Cardiac septum (tissue), 1 donor: ENCODE measurements around the gene KANSL1. TPM values are rescaled to one million over a fixed set of nuclear protein-coding genes. Genes with fewer than 3 reads are reported as not detected.

Experiments
- DNase-seq: peaks from one replicate; pipeline ENCODE4 v3.0.0-alpha.2; 2020; ENCODE audit warnings: low spot score
- intact Hi-C: fragments of 100-400 bp; cut with DNase I; formaldehyde crosslinking; loops from one replicate; pipeline ENCODE4 v1.14.0; 2022
- total RNA-seq: library from RNA; stranded (reverse); fragmentation: NEBNext Ultra II Directional; extraction: Animal tissue kit (Norgen Biotek cat#: 25700); gene quantifications from one replicate; pipeline ENCODE4 v1.2.1, GENCODE V29; 2021
- donor health status: DM: no; HTN: no; CAD: no.

The KANSL1 gene
- total RNA-seq, 1 donor from 2014 or later = 33.6 TPM

DNA sequence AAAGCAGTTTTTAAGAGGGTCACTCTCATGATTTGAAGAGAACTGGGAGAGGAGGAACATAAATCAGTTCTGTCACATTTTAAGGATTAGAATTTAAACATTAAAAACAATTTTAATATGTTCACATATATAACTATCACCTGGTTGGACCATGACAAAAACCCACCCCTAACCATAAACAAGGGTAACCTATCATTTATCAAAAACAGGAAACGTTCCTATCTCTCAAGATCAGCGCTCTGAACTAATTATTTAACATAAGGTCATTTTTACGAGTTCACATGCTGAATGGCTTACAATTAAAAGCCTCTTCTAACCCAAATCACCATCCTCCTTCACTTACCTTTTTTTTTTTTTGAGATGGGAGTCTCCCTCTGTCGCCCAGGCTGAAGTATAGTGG lies 45.0 kb downstream of the KANSL1 start:
- DNase-seq = no peak
- intact Hi-C loops = no loop called here

DNA sequence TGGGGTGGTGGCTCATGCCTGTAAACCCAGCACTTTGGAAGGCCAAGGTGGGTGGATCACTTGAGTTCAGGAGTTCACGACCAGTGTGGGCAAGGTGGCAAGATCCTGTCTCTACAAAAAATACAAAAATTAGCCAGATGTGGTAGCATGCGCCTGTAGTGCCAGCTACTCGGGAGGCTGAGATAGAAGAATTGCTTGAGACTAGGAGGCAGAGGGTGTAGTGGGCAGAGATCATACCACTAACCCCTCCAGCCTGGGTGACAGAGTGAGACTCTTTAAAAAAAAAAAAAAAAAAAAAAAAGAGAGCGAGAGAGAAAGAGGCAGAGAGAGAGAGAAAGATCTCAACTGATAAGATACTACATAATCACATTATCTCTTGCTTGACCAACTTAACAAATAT lies 45.9 kb downstream of the KANSL1 start:
- intact Hi-C loops = no loop called here

DNA sequence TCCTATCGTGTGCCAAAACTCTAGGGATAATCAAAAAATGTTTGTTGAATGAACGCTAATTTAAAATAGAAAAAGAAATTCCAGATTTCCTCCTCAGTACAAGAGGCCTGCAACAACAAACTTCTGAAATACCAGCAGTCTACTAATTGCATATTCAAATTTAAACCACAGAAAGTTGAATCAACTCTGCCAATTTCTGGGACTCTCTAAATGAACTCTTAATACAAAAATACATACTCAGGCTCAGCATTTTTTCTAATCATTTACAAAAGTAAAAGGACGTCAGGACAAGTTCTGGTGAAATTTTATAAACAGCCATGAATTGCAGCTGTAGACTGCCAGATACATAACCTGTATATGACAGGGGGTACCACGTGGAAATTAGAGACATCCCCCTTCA lies 49.0 kb downstream of the KANSL1 start:
- intact Hi-C loops = no loop called here
- no peak for DNase-seq

More for the DNA sequence above, 45.9 kb downstream of the KANSL1 start:
- DNase-seq = no peak

DNA sequence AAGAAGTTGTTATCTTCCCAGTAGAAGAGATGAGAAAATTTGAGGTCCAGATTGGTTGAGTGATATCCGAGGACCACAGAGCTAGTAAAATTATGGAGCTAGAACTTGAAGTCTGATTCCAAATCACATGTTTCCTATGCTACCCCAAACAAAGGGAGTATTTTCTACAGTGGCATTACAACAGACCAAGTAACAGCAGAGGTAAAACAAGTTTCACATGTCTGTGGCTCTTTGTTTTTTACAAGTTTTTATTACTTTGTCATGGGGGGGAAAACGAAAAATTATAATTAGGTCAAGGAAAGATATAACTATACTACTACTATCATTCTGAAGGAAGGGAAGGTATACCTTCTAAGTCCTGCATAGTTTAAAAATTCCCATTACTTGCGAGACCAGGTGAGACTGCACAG lies 49.4 kb downstream of the KANSL1 start:
- intact Hi-C loops = no loop called here
- no peak for DNase-seq

DNA sequence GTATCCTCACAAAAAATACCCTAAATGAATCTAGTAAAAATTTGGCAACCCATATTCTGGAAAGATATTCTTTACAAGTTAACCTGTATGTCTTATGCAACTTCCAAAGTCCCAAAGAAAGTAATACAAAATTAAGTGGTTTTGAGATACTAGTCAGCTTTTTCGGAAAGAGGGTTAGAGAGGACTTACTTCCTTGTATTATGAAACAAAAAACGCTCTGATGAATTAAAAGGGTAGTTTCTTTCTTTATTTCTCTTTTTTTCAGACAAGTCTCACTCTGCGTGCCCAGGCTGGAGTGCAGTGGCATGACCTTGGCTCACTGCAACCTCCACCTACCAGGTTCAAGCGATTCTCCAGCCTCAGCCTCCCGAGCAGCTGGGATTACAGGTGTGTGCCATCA lies 51.6 kb downstream of the KANSL1 start:
- no peak for DNase-seq
- intact Hi-C loops = no loop called here

DNA sequence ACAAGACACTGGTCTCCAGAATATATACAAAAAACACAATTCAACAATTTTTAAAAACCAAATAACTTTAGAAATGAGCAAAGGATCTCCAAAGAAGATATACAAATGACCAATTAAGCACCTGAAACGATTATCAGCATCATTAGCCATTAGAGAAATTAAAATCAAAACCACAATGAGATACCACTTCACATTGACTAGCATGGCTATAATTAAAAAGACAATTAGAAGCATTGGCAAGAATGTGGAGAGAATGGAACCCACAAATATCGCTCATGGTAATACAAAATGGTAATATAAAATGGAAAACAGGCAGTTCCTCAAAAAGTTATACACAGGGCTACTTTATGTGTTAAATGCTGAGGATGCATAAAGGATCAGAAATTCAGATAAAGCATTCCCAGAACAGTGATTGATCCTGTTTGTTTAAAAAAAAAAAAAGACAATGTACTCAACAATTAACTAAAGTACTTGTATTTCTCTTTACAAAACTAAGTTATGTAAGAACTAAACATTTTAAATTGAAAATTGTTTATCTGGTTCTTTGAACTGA lies 52.5 kb downstream of the KANSL1 start:
- intact Hi-C loops = no loop called here
- DNase-seq = no peak

DNA sequence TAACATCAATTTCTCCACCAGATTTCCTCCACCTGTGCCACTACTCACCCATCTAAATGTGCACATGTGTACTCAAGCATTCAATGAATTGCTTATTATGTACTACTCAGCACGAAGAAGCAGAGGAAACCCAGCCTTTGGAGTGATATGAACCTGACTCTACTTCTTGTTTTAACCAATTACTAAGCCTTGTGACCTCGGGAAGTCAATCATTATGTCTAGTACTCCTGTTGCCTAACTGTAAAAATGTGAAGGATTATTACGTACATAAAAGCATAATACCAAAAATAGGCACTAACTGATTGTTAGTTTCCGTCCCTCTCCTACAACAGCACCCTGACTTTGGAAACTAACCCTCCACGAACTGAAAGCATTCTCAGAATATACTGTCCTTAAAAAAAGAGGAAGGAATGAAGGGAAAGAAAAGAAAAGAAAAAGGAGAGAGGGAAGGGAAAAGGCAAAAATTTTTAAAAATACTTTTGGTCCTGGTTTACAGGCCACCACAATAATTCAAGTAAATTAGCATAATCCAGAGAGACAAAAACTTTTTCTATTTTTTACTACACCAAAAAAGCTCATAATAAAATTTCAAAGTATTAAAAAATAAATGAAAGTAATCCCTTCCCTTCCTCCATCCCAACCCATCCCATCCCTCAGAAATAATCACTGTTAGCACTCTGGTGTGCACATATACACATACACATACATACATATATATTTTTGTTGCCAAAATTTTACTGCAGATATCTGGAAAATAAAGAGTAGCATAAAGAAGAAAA lies 53.6 kb downstream of the KANSL1 start:
- intact Hi-C loops = no loop called here

DNA sequence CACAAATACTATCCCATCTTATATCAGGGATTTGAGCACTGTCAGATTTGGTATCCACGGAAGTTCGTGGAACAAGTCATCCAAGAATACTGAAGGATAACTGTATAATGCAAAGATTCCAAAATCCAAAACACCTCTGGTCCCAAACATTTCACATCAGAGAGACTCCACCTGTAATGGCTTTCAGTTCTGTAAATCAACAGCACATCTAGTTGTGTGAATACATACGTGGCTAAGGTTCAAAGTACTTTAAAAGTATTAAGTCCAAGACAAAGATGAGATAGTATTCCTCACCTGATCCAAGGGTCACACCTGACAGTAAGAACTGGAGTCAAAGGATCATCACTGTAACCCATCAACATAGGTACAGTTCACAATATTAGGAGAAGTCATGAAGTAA lies 54.8 kb downstream of the KANSL1 start:
- no peak for DNase-seq
- intact Hi-C loops = no loop called here

More for the DNA sequence above, 53.6 kb downstream of the KANSL1 start:
- no peak for DNase-seq

DNA sequence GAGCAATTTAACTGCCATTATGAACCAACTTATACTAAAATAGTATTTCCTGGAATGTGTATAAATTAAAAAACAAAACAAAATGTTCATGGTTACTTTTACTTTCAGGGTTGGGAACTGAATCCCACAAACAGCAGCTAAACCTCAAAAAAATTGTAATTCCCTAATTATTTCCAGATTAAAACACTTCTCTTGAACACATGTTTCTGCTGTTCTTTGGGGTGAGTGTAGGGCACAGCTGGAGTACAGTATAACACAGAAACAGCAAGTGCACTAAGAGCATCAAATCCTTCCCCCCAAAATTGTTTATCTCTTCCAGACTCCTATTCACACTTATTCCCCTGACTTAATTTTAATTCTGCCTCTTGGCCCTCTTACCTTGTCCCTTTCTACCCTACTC lies 56.4 kb downstream of the KANSL1 start:
- intact Hi-C loops = no loop called here
- no peak for DNase-seq

DNA sequence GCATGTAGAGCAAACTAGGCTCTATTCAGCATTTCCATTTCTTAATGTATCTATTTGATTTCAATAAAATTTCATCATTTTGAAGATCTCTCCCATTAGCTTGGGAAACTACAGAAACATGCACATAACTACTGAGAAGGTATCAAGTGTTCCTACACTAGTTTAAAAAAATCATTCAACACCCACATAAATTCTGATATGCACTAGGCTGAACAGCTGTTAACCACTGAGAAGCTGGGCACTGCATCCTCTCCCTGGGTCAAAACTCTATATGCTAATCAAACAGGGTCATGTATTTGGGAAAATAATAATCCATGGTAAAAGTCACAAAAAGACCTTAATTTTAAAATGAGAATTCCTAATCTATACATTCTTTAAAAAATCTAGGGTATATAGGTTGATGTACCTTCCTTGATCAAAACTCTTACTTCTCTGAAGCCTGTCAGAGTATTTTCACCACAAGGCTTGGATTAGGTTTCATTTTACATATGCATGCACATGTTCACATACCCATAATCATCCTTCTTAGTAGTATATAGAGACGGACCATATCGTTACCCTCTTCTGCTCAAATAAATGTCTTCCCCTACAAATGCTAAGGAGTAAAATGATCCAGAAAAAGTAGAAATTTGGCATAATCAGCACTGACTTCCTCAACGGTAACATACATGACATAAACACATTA lies 57.2 kb downstream of the KANSL1 start:
- intact Hi-C loops = no loop called here
- DNase-seq = no peak

DNA sequence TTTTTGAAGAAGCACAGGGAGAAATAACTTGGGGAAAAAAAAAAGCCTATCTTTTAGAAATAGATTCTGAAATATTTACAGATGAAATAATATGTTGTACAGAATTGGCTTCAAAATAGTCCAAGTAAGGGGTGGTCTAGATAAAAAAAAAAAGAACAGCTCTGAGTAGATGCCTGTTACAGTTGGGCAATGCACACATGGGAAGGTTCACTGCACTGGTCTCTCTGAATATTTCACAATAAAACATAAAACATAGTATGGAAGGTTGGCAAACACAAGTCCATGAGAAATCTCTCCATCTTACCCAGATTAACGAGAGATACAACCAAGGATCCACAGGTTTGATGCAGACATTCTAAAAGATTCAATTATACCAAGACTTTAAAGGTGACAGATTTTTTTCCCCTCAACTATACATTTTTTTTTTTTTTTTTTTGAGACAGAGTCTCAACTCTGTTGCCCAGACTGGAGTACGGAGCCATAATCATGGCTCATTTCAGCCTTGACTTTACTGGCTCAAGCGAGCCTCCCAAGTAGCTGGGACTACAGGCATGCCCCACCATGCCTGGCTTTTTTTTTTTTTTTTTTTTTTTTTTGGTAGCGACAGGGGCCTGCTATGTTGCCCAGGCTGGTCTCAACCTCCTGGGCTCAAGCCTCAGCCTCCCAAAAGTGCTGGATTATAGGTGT lies 58.0 kb downstream of the KANSL1 start:
- intact Hi-C loops = no loop called here
- DNase-seq = no peak

DNA sequence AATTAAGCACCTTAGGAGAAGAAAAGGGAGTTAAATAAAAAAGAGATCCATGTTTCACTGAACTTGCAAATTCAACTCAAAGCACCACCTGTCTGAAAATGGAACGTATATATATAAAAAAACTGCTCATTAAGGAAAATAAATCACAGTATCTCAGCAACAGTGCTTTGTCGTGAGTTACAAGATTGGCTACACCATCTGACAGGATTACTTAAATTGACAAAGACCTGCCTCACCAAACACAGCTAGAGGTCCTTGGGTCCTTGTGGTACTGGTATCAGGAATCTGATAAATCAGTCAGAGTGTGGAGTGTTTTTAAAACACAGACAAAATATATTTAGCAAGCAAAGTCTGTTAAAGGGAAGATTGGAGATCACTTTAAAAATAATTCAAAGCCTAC lies 63.9 kb downstream of the KANSL1 start:
- intact Hi-C loops = no loop called here

DNA sequence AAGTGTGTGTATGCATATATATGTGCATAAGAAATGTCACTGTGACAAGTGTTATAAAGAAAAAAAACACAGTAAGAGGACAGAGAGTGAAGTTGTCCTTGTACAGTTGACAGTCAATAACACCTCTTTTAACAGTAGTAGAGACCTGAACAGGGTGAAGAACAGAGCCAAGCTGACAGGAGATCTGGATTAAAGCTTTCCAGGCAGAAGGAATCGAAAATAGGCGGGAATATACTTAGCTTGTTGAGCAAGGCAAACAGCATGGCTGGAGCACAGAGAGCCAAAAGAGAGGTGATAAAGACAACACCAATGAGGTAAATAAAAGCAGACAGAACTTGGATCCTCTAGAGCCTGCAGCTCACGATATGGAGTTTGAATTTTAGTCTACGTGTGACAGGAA lies 64.8 kb downstream of the KANSL1 start:
- no peak for DNase-seq
- intact Hi-C loops = no loop called here

More for the DNA sequence above, 63.9 kb downstream of the KANSL1 start:
- DNase-seq = no peak

DNA sequence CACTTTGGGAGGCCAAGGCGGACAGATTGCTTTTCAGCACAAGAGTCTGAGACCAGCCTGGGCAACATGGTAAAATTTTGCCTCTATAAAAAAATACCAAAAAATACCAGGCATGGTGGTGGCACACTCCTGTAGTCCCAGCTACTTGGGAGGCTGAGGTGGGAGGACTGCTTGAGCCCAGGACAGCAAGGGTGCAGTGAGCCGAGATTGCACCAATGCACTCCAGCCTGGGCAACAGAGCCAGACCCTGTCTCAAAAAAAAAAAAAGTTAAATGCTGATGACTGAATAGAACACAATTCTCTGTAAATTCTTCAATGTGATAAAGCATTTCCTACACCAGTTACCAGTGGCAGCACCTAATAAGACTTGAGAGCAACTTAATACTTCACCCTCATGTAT lies 65.7 kb downstream of the KANSL1 start:
- intact Hi-C loops = no loop called here
- no peak for DNase-seq

DNA sequence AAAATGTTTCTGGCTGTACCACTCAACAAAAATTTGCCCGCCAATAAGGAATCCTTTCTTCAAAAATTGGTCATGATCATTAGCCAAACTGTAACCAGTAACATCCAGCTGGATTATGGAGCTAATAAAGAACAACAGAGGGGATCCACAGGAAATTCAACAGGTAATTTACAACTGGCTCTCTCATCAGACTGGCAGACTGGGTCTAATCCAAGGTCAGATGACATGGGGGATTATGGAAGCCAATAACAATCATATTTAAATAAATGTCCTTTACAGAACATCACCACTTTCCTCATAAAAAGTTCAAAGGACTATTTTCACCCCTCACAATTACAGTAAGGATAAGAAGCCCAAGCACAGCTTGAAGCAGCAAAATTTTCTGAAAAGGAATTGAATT lies 66.4 kb downstream of the KANSL1 start:
- no peak for DNase-seq
- intact Hi-C loops = no loop called here

DNA sequence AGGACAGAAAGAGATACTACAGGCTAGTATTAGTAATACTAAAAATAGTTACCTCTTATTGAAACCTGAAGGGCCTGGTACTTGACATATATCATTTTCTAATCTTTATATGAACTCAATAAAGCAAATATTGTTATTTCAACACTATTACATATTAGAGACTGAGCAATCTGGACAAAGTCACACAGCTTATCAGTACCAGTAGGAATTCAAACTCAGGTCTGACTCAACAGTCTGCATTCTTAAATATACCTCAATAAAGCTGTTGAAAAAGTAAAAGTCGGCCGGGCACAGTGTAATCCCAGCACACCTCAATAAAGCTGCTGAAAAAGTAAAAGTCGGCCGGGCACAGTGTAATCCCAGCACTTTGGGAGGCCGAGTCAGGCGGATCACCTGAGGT lies 67.4 kb downstream of the KANSL1 start:
- intact Hi-C loops = no loop called here
- DNase-seq = no peak

DNA sequence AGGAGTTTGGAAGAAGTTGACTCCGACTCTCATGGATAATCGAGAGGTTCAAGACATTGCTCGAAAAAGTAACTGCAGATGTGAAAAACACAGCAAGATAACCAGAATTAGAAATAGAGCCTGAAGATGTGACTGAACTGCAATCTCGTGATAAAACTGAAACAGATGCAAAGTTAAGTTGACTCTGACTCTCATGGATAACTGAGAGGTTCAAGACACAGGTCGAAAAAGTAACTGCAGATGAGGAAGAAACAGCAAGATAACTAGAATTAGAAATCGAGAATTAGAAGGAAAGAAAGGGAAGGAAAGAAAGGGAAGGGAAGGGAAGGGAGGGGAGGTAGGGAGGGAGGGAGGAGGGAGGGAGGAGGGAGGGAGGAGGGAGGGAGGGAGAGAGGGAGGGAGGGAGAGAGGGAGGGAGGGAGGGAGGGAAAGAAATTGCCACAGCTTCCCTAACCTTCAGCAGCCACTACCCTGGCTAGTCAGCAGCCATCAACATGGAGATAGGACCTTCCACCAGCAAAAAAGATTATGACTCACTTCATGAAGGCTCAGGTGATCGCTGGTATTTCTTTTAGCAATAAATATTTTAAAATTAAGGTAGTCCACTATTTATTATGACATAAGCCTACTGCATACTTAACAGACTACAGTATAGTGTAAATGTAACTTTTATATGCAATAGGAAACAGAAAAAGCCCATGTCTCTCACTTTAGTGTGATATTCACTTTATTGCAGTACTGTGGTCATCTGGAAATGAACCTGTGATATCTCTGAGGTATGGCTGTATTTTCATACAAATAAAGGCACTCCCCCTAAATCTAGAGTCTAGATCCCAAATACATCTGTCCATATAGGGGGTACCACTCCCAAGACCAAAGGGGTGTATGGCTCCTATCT lies 68.3 kb downstream of the KANSL1 start:
- intact Hi-C loops = no loop called here
- no peak for DNase-seq

DNA sequence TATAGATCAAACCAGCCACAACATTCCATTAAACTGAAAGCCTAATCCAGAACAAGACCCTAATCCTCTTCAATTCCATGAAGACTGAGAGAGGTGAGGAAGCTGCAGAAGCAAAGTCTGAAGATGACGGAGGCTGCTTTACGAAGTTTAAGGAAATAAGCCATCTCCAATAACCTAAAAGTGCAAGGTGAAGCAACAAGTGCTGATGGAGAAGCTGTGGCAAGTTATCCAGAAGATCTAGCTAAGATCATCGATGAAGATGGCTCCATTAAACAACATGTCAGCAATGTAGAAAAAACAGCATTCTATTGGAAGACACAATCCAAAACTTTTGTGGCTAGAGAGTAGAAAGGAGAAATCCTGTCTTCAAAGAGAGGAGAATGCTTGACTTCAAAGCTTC lies 69.6 kb downstream of the KANSL1 start:
- intact Hi-C loops = no loop called here

DNA sequence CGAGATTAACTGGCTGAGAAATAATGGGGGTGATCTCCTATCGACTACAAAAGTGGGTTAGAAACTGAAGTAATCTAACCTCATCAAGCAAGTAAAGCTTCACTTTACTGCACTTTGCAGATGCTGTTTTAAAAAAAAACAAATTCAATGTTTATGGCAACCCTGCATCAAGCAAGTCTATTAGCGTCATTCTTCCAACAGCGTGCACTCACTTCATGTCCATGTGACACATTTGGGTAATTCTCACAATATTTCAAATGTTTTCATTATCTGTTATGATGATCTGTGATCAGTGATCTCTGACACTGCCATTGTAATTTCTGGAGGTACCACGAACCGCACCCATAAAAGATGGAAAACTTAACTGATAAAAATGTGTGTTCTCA lies 70.8 kb downstream of the KANSL1 start:
- intact Hi-C loops = no loop called here

More for the DNA sequence above, 69.6 kb downstream of the KANSL1 start:
- no peak for DNase-seq

More for the DNA sequence above, 70.8 kb downstream of the KANSL1 start:
- DNase-seq = no peak
